H1 (cell line): ENCODE data around the gene F8. TPM values are rescaled to one million over a fixed set of nuclear protein-coding genes. Genes with fewer than 3 reads are reported as not detected.
A peak's percentile ranks its signal among the peaks of the same experiment; 100 is the strongest.

Source experiments
- CTCF ChIA-PET: fragments of 300-600 bp; sonication (Branson Sonifier 250); formaldehyde crosslinking; loops from one replicate; lab custom pipeline; 2021; ENCODE audit not compliant: partially characterized antibody; lab: Charles Lee
- POLR2A ChIA-PET: fragments of 300-600 bp; sonication (Branson Sonifier 250); formaldehyde crosslinking; loops from one replicate; lab custom pipeline; 2021; ENCODE audit warnings: inconsistent platforms; ENCODE audit not compliant: partially characterized antibody; lab: Charles Lee
- DNase-seq, 2 experiments: peaks; one replicate each; pipeline versions ENCODE4 v3.0.0 to v3.0.0-alpha.2; 2010 to 2022; ENCODE audit warnings: low spot score in 2 of 2, low read depth in 1 of 2, mixed read lengths in 1 of 2
- FAIRE-seq: peaks from 2 replicates; lab custom pipeline; 2011; peaks lifted over from hg19 to GRCh38; lab: Jason Lieb, UNC
- H2AFZ ChIP-seq: 2 replicates; pipeline ENCODE4 v1.8.1; 2012; ENCODE audit warnings: low read length, inconsistent platforms
- H2AK5ac ChIP-seq: 2 replicates; pipeline ENCODE4 v1.6.1; 2013; ENCODE audit warnings: low read depth, low read length
- H2BK120ac ChIP-seq: replicated peaks from 2 replicates; pipeline ENCODE3; 2013; ENCODE audit warnings: low read depth, low read length, inconsistent platforms
- H2BK12ac ChIP-seq: 2 replicates; pipeline ENCODE4 v1.6.1; 2013; ENCODE audit warnings: low read depth, low read length
- H2BK15ac ChIP-seq: 2 replicates; pipeline ENCODE4 v1.6.1; 2013; ENCODE audit warnings: low read length
- H2BK20ac ChIP-seq: 2 replicates; pipeline ENCODE4 v1.6.1; 2013; ENCODE audit warnings: low read length
- H2BK5ac ChIP-seq: 2 replicates; pipeline ENCODE4 v1.6.1; 2013; ENCODE audit warnings: low read depth, low read length
- H3K14ac ChIP-seq: 2 replicates; pipeline ENCODE4 v1.6.1; 2013; ENCODE audit warnings: inconsistent platforms; ENCODE audit not compliant: insufficient read length
- H3K18ac ChIP-seq: 2 replicates; pipeline ENCODE4 v1.6.1; 2013; ENCODE audit warnings: low read length; ENCODE audit errors: extremely low read depth
- H3K23ac ChIP-seq: 2 replicates; pipeline ENCODE4 v1.6.1; 2013; ENCODE audit warnings: inconsistent platforms; ENCODE audit not compliant: insufficient read length
- H3K23me2 ChIP-seq: 2 replicates; pipeline ENCODE4 v1.6.1; 2013; ENCODE audit warnings: low read depth, low read length
- H3K27ac ChIP-seq: 2 replicates; pipeline ENCODE4 v1.6.1; 2011; ENCODE audit warnings: low read depth, low read length, inconsistent platforms
- H3K27me3 ChIP-seq, 4 experiments: replicated peaks in 1 of 4; 1 replicate in 1 of 4; 2 replicates in 3 of 4; pipeline versions ENCODE4 v1.6.1 to v1.8.1; 2011 to 2013; ENCODE audit warnings: low read length in 3 of 4, mild to moderate bottlenecking in 3 of 4, inconsistent platforms in 2 of 4, mixed read lengths in 2 of 4, moderate library complexity in 1 of 4; ENCODE audit not compliant: control insufficient read depth in 3 of 4, insufficient read depth in 3 of 4; ENCODE audit errors: extremely low read depth in 1 of 4
- H3K36me3 ChIP-seq, 4 experiments: 2 replicates each; pipeline versions ENCODE4 v1.6.1 to v1.8.1; 2011 to 2013; ENCODE audit warnings: mild to moderate bottlenecking in 4 of 4, low read length in 3 of 4, moderate library complexity in 2 of 4, control low read depth in 1 of 4, inconsistent platforms in 1 of 4; ENCODE audit not compliant: insufficient read depth in 4 of 4, control insufficient read depth in 2 of 4
- H3K4ac ChIP-seq: replicated peaks from 2 replicates; pipeline ENCODE3; 2013; ENCODE audit warnings: low read length, low read depth, mixed read lengths, inconsistent platforms; ENCODE audit not compliant: insufficient read length
- H3K4me1 ChIP-seq, 4 experiments: replicated peaks in 1 of 4; 1 replicate in 1 of 4; 2 replicates in 3 of 4; pipeline versions ENCODE4 v1.6.1 to v1.8.1; 2011 to 2013; ENCODE audit warnings: low read length in 3 of 4, inconsistent platforms in 2 of 4, mixed read lengths in 1 of 4; ENCODE audit not compliant: insufficient read depth in 4 of 4, control insufficient read depth in 3 of 4
- H3K4me2 ChIP-seq, 2 experiments: 2 replicates each; pipeline versions ENCODE4 v1.6.1 to v1.8.1; 2011 to 2013; ENCODE audit warnings: low read depth in 2 of 2, low read length in 2 of 2, control low read depth in 1 of 2, inconsistent platforms in 1 of 2, mild to moderate bottlenecking in 1 of 2; ENCODE audit not compliant: insufficient read depth in 1 of 2
- H3K4me3 ChIP-seq, 4 experiments: fragments of 200-600, 300-600 bp in 1 of 4; sonication (generic), shearing (Covaris generic), sonication (Bioruptor Twin) in 1 of 4; 2 replicates each; pipeline versions ENCODE4 v1.5.1 to v1.8.1; 2011 to 2016; ENCODE audit warnings: low read length in 4 of 4, low read depth in 3 of 4, control low read depth in 2 of 4, inconsistent platforms in 2 of 4, mild to moderate bottlenecking in 2 of 4, mixed read lengths in 1 of 4, moderate library complexity in 1 of 4; ENCODE audit not compliant: insufficient read depth in 2 of 4; ENCODE audit errors: extremely low read depth in 1 of 4
- H3K56ac ChIP-seq: replicated peaks from 2 replicates; pipeline ENCODE3; 2013; ENCODE audit warnings: low read depth, mild to moderate bottlenecking, mixed read lengths, low read length, inconsistent platforms; ENCODE audit not compliant: insufficient read length
- H3K79me1 ChIP-seq: 2 replicates; pipeline ENCODE4 v1.6.1; 2013; ENCODE audit warnings: low read depth, low read length, control low read depth
- H3K79me2 ChIP-seq, 2 experiments: 2 replicates each; pipeline versions ENCODE4 v1.6.1 to v1.8.1; 2012 to 2013; ENCODE audit warnings: low read length in 2 of 2, mild to moderate bottlenecking in 2 of 2, inconsistent platforms in 1 of 2; ENCODE audit not compliant: insufficient read depth in 2 of 2, control insufficient read depth in 1 of 2
- H3K9ac ChIP-seq, 4 experiments: replicated peaks in 1 of 4; 1 replicate in 1 of 4; 2 replicates in 3 of 4; pipeline versions ENCODE4 v1.6.1 to v1.8.1; 2011 to 2013; ENCODE audit warnings: low read depth in 3 of 4, low read length in 3 of 4, control low read depth in 2 of 4, mild to moderate bottlenecking in 2 of 4, moderate library complexity in 2 of 4, inconsistent platforms in 1 of 4; ENCODE audit errors: extremely low read depth in 1 of 4
- H3K9me3 ChIP-seq, 2 experiments: 2 replicates each; pipeline versions ENCODE4 v1.6.1 to v1.8.1; 2012 to 2013; ENCODE audit warnings: mild to moderate bottlenecking in 2 of 2, moderate library complexity in 2 of 2, control low read depth in 1 of 2, inconsistent platforms in 1 of 2, low read depth in 1 of 2, low read length in 1 of 2, mixed read lengths in 1 of 2; ENCODE audit not compliant: insufficient read depth in 2 of 2
- H4K20me1 ChIP-seq, 2 experiments: replicated peaks in 1 of 2; 2 replicates each; pipeline versions ENCODE3 to v1.8.1; 2011 to 2013; ENCODE audit warnings: inconsistent platforms in 2 of 2, low read length in 2 of 2, mild to moderate bottlenecking in 1 of 2; ENCODE audit not compliant: insufficient read depth in 2 of 2, control insufficient read depth in 1 of 2
- H4K5ac ChIP-seq: 2 replicates; pipeline ENCODE4 v1.6.1; 2013; ENCODE audit warnings: low read length, low read depth, mixed read lengths, inconsistent platforms; ENCODE audit not compliant: insufficient read length
- H4K8ac ChIP-seq: 2 replicates; pipeline ENCODE4 v1.8.0; 2013; ENCODE audit warnings: mild to moderate bottlenecking, moderate library complexity, low read length, inconsistent platforms; ENCODE audit not compliant: insufficient read depth; ENCODE audit errors: extremely low read depth
- H4K91ac ChIP-seq: replicated peaks from 2 replicates; pipeline ENCODE3; 2013; ENCODE audit warnings: low read length, mixed read lengths, inconsistent platforms; ENCODE audit not compliant: insufficient read length
- CHD2 ChIP-seq: IDR thresholded peaks from 2 replicates; pipeline ENCODE4 v1.6.1; 2012; ENCODE audit warnings: low read length, improper control_type of control experiment
- E2F6 ChIP-seq: IDR thresholded peaks from 2 replicates; pipeline ENCODE4 v1.6.1; 2012; ENCODE audit warnings: inconsistent platforms
- FOSL1 ChIP-seq: IDR thresholded peaks from 2 replicates; pipeline ENCODE4 v1.6.1; 2011; ENCODE audit warnings: mild to moderate bottlenecking, low read depth, low read length, moderate library complexity; ENCODE audit not compliant: insufficient read depth
- JUND ChIP-seq: IDR thresholded peaks from 2 replicates; pipeline ENCODE4 v1.6.1; 2011; ENCODE audit warnings: mild to moderate bottlenecking, improper control_type of control experiment, low read length
- PHF8 ChIP-seq: fragments of 200-600 bp; sonication (generic); conservative IDR thresholded peaks from 2 replicates; pipeline ENCODE4 v1.7.1; 2012; ENCODE audit warnings: low read depth, mild to moderate bottlenecking, inconsistent platforms, low read length, moderate library complexity
- RNF2 ChIP-seq: fragments of 200-900, 300-1000 bp; sonication (generic); IDR thresholded peaks from 2 replicates; pipeline ENCODE4 v1.7.1; 2016; ENCODE audit warnings: borderline replicate concordance, low read depth, mild to moderate bottlenecking, antibody characterized with exemption, low read length; ENCODE audit not compliant: poor library complexity, severe bottlenecking; ENCODE audit errors: missing control alignments
- RXRA ChIP-seq: IDR thresholded peaks from 2 replicates; pipeline ENCODE4 v1.6.1; 2011; ENCODE audit warnings: low read depth, mild to moderate bottlenecking, low read length, moderate library complexity; ENCODE audit not compliant: insufficient read depth
- SIN3A ChIP-seq, 2 experiments: IDR thresholded peaks in 1 of 2; conservative IDR thresholded peaks in 1 of 2; 2 replicates each; pipeline ENCODE4 v1.6.1; 2011 to 2012; ENCODE audit warnings: low read length in 2 of 2, improper control_type of control experiment in 1 of 2, low read depth in 1 of 2, mild to moderate bottlenecking in 1 of 2
- SRF ChIP-seq: IDR thresholded peaks from 2 replicates; pipeline ENCODE4 v1.6.1; 2011; ENCODE audit warnings: mild to moderate bottlenecking, low read depth, low read length, moderate library complexity
- WGBS, 2 experiments: shearing (Covaris generic) in 1 of 2; methylation state at CpG; one replicate each; pipeline versions ENCODE4 v1.1.6 to v1.1.7; 2013 to 2015; ENCODE audit warnings: low lambda C conversion rate in 2 of 2, mixed read lengths in 2 of 2, inconsistent platforms in 1 of 2, low coverage in 1 of 2, missing lambda C conversion rate in 1 of 2; ENCODE audit not compliant: insufficient replicate concordance in 2 of 2, insufficient coverage in 1 of 2, insufficient read length in 1 of 2; ENCODE audit errors: extremely low coverage in 1 of 2, missing lambda C conversion rate in 1 of 2; 5-methylcytosine and 5-hydroxymethylcytosine counted together
- polyA plus RNA-seq, 7 experiments: library from polyadenylated mRNA; depleted of rRNA in 3 of 7; stranded (reverse) in 5 of 7; unstranded in 2 of 7; fragments of >200 nt in 5 of 7; fragments of 200-250 nt in 2 of 7; gene quantifications; 1 replicate in 5 of 7; 2 replicates in 1 of 7; 4 replicates in 1 of 7; pipeline versions ENCODE4 v1.2.1 to v1.2.3, GENCODE V29; 2011 to 2013; ENCODE audit warnings: missing spikeins in 2 of 7, mixed read lengths in 2 of 7
- total RNA-seq: library from RNA; stranded (reverse); fragmentation: NEBNext Ultra II Directional; extraction: Animal tissue kit (Norgen Biotek cat#: 25700); gene quantifications from 2 replicates; pipeline ENCODE4 v1.2.1, GENCODE V29; 2021
- TF ChIP-seq, protein P1 (sequence below): IDR thresholded peaks from 2 replicates; pipeline ENCODE4 v1.6.1; 2011; ENCODE audit warnings: low read depth, mild to moderate bottlenecking, low read length; ENCODE audit not compliant: insufficient read depth

Gene F8
- total and polyA plus RNA-seq, 2 of the 8 experiments (the other 6 are each of a cell fraction or from before 2014, with no cell fraction given) = 1.1 to 2.6 TPM

DNA sequence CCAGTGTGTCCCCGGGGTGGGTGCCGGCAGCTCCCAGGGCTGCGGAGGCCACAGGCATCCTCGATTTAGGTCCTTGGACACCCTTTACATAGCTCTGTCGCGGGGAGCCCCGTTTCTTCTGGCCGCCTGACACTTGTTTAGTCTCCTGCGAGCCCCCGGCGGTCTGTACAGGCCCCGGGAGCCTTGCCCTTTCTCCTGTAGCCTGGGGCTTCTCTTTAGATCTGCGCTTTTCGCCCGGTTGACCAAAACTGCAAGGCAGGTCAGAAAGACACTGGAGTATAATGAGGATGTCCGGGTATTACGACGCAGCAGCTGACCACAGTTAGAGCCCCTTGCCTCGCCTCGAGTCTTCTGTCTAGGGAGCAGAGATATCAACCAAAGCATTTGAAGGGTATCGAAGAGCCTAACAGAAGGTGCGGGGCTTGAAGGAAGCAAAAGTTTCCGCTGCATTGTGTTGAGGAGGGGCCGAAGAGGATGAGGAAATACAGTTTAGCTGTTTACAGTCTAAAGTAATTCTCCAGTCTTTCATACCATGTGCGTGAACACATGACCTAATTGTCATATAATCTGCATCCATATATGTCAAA lies 49.3 kb upstream of the F8 start:
- WGBS, 2 experiments = 5% methylated on average over 22 of the region's 25 CpGs; no CpG with 5 or more reads in 1 of the 2 experiments
- Histone ChIP-seq H3K79me2 (peaks cover 0 to 20% of the 10 kb centered on the region in 2 experiments; a peak in 2 of 4 replicates), H3K18ac (peak overlapping the region; percentile 96), H3K23ac (no peak overlapping the region), H3K9ac (peak overlapping the region; percentile 56 to 89 (median 68)), H2AFZ (peak overlapping the region; percentile 100), H4K5ac (peak overlapping the region; percentile 87), H4K91ac (no peak overlapping the region), H3K79me1 (no peaks in the 10 kb centered on the region), H2BK15ac (no peak overlapping the region), H3K9me3 (no peaks in the 10 kb centered on the region), H2BK12ac (no peak overlapping the region), H3K27ac (peak overlapping the region; percentile 77), H3K4me3 (peak overlapping the region; percentile 55 to 94 (median 78)), H3K36me3 (peaks cover 0 to 11% (median 2%) of the 10 kb centered on the region in 4 experiments; a peak in 5 of 8 replicates), H3K27me3 (no peaks in the 10 kb centered on the region), H3K4ac (no peak overlapping the region), H3K4me1 (no peaks in the 10 kb centered on the region), H2AK5ac (no peak overlapping the region), H3K4me2 (peak overlapping the region; percentile 61 to 65), H4K20me1 (no peaks in the 10 kb centered on the region), H3K56ac (no peak overlapping the region), H4K8ac (peak overlapping the region; percentile 62; the same call in 1 of the 2 replicates), H2BK5ac (peak overlapping the region; percentile 60; the same call in 1 of the 2 replicates), H2BK120ac (no peak overlapping the region), H3K23me2 (0 out of 2 replicates have a peak, but pooled peaks cover 2% of the 10 kb centered on the region), H2BK20ac (no peak overlapping the region), H3K14ac (no peak overlapping the region)
- no peak for FAIRE-seq
- ChIA-PET CTCF (interaction anchor here (1.1 kb wide), 1 partner anchor 14 kb away, joined by 4 read pairs; no protein-coding TSS in a partner anchor), POLR2A (interaction anchor here (0.8 to 1.0 kb wide), 2 partner anchors 9 to 145 kb away, joined by 3 read pairs; partner anchors contain the start of gene VBP1)
- no peak for DNase-seq
- TF ChIP-seq FOSL1 (no peak), SIN3A (conservative IDR thresholded peaks at IDR 0.05 in 1 of 2, IDR thresholded peaks at IDR 0.05 in 1 of 2; ENCODE audit: low read depth in 1 of 2, low read length in 2 of 2) (no peak), PHF8 (no peak), JUND (no peak), SRF (no peak), RXRA (no peak), E2F6 (no peak), CHD2 (no peak), RNF2 (no peak)
- TF ChIP-seq, protein P1, sequence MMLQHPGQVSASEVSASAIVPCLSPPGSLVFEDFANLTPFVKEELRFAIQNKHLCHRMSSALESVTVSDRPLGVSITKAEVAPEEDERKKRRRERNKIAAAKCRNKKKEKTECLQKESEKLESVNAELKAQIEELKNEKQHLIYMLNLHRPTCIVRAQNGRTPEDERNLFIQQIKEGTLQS = no peak
